ENCODE measurements around the gene ANKS1B. TPM values are rescaled to one million over a fixed set of nuclear protein-coding genes. Genes with fewer than 3 reads are reported as not detected.

Gene ANKS1B
- total RNA-seq, 1 donor from 2014 or later, result 8.2 TPM

DNA sequence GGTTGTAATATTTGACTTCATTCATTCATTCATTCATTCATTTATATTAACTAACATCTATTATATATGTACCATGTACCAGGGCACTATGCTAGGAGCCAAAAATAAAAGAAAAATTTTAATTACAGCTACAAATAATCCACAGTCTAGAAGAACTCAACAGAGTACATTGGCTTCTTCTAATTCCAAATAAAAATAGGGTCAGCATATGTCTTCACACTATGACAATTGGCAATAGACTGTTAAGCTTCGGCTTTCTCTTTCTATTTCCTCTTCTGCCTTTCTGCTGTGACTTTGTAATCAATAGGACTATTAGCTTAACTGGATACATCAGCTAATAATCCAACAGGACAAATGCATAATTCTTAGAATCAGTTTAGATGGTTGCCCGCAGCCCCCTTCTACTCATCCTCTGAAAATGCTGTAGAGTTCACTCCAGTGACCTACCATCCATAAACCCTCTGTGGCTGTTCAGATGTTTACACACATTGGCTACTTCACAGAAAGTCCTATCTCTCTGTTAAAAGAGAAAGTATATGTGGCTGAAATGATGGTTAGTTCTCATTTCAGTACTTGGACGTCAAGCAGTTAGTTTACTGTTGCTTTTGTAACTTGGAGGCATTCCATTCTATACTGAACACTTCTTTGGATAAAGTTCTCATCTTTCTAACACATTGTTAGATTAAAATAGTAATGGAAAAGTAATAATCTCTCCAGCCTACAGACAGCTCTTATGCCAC lies 782.7 kb downstream of the ANKS1B start:
- H3K27ac ChIP-seq, result no peak overlapping the region

GRCh38 chr12:99200711-99201384 lies 783.9 kb downstream of the ANKS1B start:
- H3K27ac ChIP-seq, result no peak overlapping the region
- H3K4me1 ChIP-seq, result no peaks in the 10 kb centered on the region
- no peak for DNase-seq (ENCODE audit: low spot score in 2 of 2)
- H3K27me3 ChIP-seq, result no peaks in the 10 kb centered on the region
- no peaks in the 10 kb centered on the region for H3K36me3 ChIP-seq
- intact Hi-C loops (cut with DNase I), result no loop called here
- H3K9me3 ChIP-seq, result no peaks in the 10 kb centered on the region
- no peak overlapping the region for H3K4me3 ChIP-seq
- TF ChIP-seq, protein P1, sequence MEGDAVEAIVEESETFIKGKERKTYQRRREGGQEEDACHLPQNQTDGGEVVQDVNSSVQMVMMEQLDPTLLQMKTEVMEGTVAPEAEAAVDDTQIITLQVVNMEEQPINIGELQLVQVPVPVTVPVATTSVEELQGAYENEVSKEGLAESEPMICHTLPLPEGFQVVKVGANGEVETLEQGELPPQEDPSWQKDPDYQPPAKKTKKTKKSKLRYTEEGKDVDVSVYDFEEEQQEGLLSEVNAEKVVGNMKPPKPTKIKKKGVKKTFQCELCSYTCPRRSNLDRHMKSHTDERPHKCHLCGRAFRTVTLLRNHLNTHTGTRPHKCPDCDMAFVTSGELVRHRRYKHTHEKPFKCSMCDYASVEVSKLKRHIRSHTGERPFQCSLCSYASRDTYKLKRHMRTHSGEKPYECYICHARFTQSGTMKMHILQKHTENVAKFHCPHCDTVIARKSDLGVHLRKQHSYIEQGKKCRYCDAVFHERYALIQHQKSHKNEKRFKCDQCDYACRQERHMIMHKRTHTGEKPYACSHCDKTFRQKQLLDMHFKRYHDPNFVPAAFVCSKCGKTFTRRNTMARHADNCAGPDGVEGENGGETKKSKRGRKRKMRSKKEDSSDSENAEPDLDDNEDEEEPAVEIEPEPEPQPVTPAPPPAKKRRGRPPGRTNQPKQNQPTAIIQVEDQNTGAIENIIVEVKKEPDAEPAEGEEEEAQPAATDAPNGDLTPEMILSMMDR (IDR thresholded peaks at IDR 0.05), result no peak

More for the DNA sequence above, 782.7 kb downstream of the ANKS1B start:
- no peaks in the 10 kb centered on the region for H3K4me1 ChIP-seq
- H3K27me3 ChIP-seq, result no peaks in the 10 kb centered on the region
- no peak overlapping the region for H3K4me3 ChIP-seq
- H3K36me3 ChIP-seq, result no peaks in the 10 kb centered on the region
- no peak for DNase-seq (ENCODE audit: low spot score in 2 of 2)
- TF ChIP-seq, protein P1 (IDR thresholded peaks at IDR 0.05), result no peak
- H3K9me3 ChIP-seq, result no peaks in the 10 kb centered on the region
- intact Hi-C loops (cut with DNase I), result no loop called here

DNA sequence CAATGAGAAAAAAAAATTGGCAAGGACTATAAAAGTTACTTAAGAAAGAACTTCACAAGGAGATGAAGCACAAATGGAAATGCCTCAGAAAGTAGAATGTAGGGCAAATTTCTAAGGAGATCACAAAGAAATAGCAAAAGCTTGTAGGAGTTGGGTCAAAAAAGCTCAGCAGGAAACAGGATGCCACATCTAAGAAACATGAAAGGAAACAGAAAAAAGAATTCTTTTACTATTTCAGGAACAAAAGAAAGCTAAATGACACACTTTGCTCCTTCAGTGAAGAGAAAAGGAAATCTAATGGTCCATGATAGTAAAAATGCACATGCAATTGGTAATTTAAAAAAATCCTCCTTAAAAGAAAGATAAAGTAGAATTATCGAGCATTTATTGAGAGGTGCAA lies 789.3 kb downstream of the ANKS1B start:
- no peak for DNase-seq (ENCODE audit: low spot score in 2 of 2)
- no peaks in the 10 kb centered on the region for H3K9me3 ChIP-seq
- intact Hi-C loops (cut with DNase I), result no loop called here
- no peak overlapping the region for H3K27ac ChIP-seq
- H3K4me3 ChIP-seq, result no peak overlapping the region
- no peaks in the 10 kb centered on the region for H3K27me3 ChIP-seq
- TF ChIP-seq, protein P1 (IDR thresholded peaks at IDR 0.05), result no peak
- H3K36me3 ChIP-seq, result no peaks in the 10 kb centered on the region
- H3K4me1 ChIP-seq, result no peaks in the 10 kb centered on the region

GRCh38 chr12:99192489-99192888 lies 792.2 kb downstream of the ANKS1B start:
- H3K9me3 ChIP-seq, result peaks cover 0 to 7% of the 10 kb centered on the region in 2 donors
- no peak for DNase-seq (ENCODE audit: low spot score in 2 of 2)

GRCh38 chr12:99176871-99177270 lies 807.9 kb downstream of the ANKS1B start:
- intact Hi-C loops (cut with DNase I), result no loop called here
- H3K27me3 ChIP-seq, result no peaks in the 10 kb centered on the region
- no peaks in the 10 kb centered on the region for H3K4me1 ChIP-seq
- no peaks in the 10 kb centered on the region for H3K9me3 ChIP-seq
- H3K27ac ChIP-seq, result no peak overlapping the region
- TF ChIP-seq, protein P1 (IDR thresholded peaks at IDR 0.05), result no peak
- H3K4me3 ChIP-seq, result no peak overlapping the region
- no peaks in the 10 kb centered on the region for H3K36me3 ChIP-seq
- DNase-seq (ENCODE audit: low spot score in 2 of 2), result no peak

More at GRCh38 chr12:99192489-99192888, 792.2 kb downstream of the ANKS1B start:
- TF ChIP-seq, protein P1 (IDR thresholded peaks at IDR 0.05), result no peak
- H3K36me3 ChIP-seq, result no peaks in the 10 kb centered on the region
- no peaks in the 10 kb centered on the region for H3K4me1 ChIP-seq
- H3K27me3 ChIP-seq, result no peaks in the 10 kb centered on the region
- H3K4me3 ChIP-seq, result no peak overlapping the region
- H3K27ac ChIP-seq, result no peak overlapping the region
- intact Hi-C loops (cut with DNase I), result no loop called here
